SK-N-SH treated with all-trans-retinoic acid at 6 μM for 48 hours (cell line): Measurements from ENCODE around the gene CD63.

Experiments
- CREB5 ChIP-seq: fragments of 250-450 bp; sonication (Bioruptor Pico); IDR thresholded peaks from 2 replicates; pipeline ENCODE4 v1.5.1; 2020; ENCODE audit warnings: low read depth, mild to moderate bottlenecking, moderate library complexity
- CSRNP3 ChIP-seq: fragments of 250-450 bp; sonication (Bioruptor Pico); IDR thresholded peaks from 2 replicates; pipeline ENCODE4 v1.5.1; 2021; ENCODE audit warnings: mild to moderate bottlenecking, moderate library complexity
- ISL1 ChIP-seq: fragments of 250-450 bp; sonication (Bioruptor Pico); IDR thresholded peaks from 2 replicates; pipeline ENCODE4 v2.1.2; 2022; ENCODE audit warnings: mild to moderate bottlenecking, moderate library complexity
- PATZ1 ChIP-seq: fragments of 250-450 bp; sonication (Bioruptor Pico); IDR thresholded peaks from 2 replicates; pipeline ENCODE4 v1.8.0; 2020; ENCODE audit warnings: mild to moderate bottlenecking, moderate library complexity, borderline replicate concordance
- POU6F1 ChIP-seq: fragments of 250-450 bp; sonication (Bioruptor Pico); IDR thresholded peaks from 2 replicates; pipeline ENCODE4 v1.8.0; 2021; ENCODE audit warnings: low read depth, mild to moderate bottlenecking, moderate library complexity, borderline replicate concordance
- SNAI2 ChIP-seq: fragments of 250-450 bp; sonication (Bioruptor Pico); IDR thresholded peaks from 2 replicates; pipeline ENCODE4 v1.5.0; 2020; ENCODE audit warnings: mild to moderate bottlenecking, moderate library complexity
- TCF4 ChIP-seq: fragments of 250-450 bp; sonication (Bioruptor Pico); IDR thresholded peaks from 2 replicates; pipeline ENCODE4 v1.8.0; 2021; ENCODE audit warnings: mild to moderate bottlenecking, moderate library complexity, borderline replicate concordance
- ZNF70 ChIP-seq: fragments of 450-650 bp; formaldehyde crosslinking; IDR thresholded peaks from 2 replicates; pipeline ENCODE4 v1.5.0; 2020; ENCODE audit warnings: mild to moderate bottlenecking, moderate library complexity
- ZNF8 ChIP-seq: fragments of 450-650 bp; formaldehyde crosslinking; IDR thresholded peaks from 2 replicates; pipeline ENCODE4 v1.5.0; 2020; ENCODE audit warnings: mild to moderate bottlenecking, moderate library complexity

- TF ChIP-seq CSRNP3 (no peak), ZNF8 (CRISPR knock-in tag) (no peak), ISL1 (no peak), ZNF70 (CRISPR knock-in tag) (no peak), TCF4 (CRISPR knock-in tag) (no peak), SNAI2 (no peak), PATZ1 (CRISPR knock-in tag) (no peak), POU6F1 (no peak), CREB5 (CRISPR knock-in tag) (no peak)
These were observed 42.3 kb downstream of the CD63 start for GRCh38 chr12:55686366-55687010.
